Activated T-helper 17 cell treated with anti-CD3 and anti-CD28 coated beads, Interleukin-2, amount 50 U/mL, for 72 hours (primary cell): Measurements from ENCODE around the gene OMP. TPM values are rescaled to one million over a fixed set of nuclear protein-coding genes. Genes with fewer than 3 reads are reported as not detected.

Experiments used
- ATAC-seq: fragments of 150-1000 bp; cut with Tn5 transposase; replicated peaks from 2 replicates; pipeline ENCODE4 v1.10.0; 2021; ENCODE audit warnings: mild to moderate bottlenecking, moderate library complexity
- H3K27ac Mint-ChIP-seq: one replicate; pipeline ENCODE4 v1.8.0; 2022; ENCODE audit warnings: mixed read lengths
- H3K27me3 Mint-ChIP-seq: one replicate; pipeline ENCODE4 v1.8.0; 2022; ENCODE audit warnings: mixed read lengths
- H3K36me3 Mint-ChIP-seq: one replicate; pipeline ENCODE4 v1.8.0; 2022; ENCODE audit warnings: low read depth, mild to moderate bottlenecking, mixed read lengths
- H3K4me1 Mint-ChIP-seq: one replicate; pipeline ENCODE4 v1.8.0; 2022; ENCODE audit warnings: mixed read lengths
- H3K4me3 Mint-ChIP-seq: one replicate; pipeline ENCODE4 v1.8.0; 2022; ENCODE audit warnings: mild to moderate bottlenecking, mixed read lengths
- H3K9me3 Mint-ChIP-seq: one replicate; pipeline ENCODE4 v1.8.0; 2022; ENCODE audit warnings: mixed read lengths
- total RNA-seq, 2 donors: library from RNA; stranded (reverse); gene quantifications; one replicate each; pipeline ENCODE4 v1.2.3, GENCODE V29; 2022

Gene OMP
- total RNA-seq, 2 donors from 2014 or later, result not detected

DNA sequence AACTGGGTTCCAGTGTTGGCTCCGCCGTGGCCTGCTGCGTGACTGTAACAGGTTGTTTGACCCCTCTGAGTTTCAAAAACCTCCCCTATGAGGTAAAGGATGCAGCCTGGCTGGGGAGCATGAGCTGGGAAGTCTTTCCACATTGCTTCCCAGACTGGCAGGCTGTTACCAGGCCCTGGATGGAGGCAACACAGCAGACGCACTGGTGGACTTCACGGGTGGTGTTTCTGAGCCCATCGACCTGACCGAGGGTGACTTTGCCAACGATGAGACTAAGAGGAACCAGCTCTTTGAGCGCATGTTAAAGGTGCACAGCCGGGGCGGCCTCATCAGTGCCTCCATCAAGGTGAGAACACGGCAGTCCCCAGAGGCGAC is 11.4 kb downstream of the OMP start:
- H3K4me3 Mint-ChIP-seq, result no peak overlapping the region
- no peak overlapping the region for H3K27ac Mint-ChIP-seq
- no peaks in the 10 kb centered on the region for H3K27me3 Mint-ChIP-seq
- no peaks in the 10 kb centered on the region for H3K36me3 Mint-ChIP-seq
- no peaks in the 10 kb centered on the region for H3K9me3 Mint-ChIP-seq
- H3K4me1 Mint-ChIP-seq, result no peaks in the 10 kb centered on the region
- no peak for ATAC-seq

DNA sequence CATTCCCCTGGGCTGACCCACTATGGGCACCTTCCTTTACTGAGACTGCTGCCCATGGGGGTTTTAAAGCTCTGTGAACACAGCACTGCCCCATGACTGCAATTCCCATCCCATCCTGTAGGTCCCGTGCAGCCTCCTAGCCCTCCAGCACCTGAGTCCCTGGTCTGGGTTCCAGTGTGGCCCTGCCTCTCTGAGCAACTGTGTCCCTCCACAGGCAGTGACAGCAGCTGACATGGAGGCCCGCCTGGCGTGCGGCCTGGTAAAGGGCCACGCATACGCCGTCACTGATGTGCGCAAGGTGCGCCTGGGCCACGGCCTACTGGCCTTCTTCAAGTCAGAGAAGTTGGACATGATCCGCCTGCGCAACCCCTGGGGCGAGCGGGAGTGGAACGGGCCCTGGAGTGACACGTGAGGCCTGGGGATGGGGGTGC is 12.6 kb downstream of the OMP start:
- H3K9me3 Mint-ChIP-seq, result no peaks in the 10 kb centered on the region
- no peaks in the 10 kb centered on the region for H3K4me1 Mint-ChIP-seq
- ATAC-seq, result no peak
- H3K27ac Mint-ChIP-seq, result no peak overlapping the region
- no peaks in the 10 kb centered on the region for H3K27me3 Mint-ChIP-seq
- H3K4me3 Mint-ChIP-seq, result no peak overlapping the region
- H3K36me3 Mint-ChIP-seq, result no peaks in the 10 kb centered on the region

DNA sequence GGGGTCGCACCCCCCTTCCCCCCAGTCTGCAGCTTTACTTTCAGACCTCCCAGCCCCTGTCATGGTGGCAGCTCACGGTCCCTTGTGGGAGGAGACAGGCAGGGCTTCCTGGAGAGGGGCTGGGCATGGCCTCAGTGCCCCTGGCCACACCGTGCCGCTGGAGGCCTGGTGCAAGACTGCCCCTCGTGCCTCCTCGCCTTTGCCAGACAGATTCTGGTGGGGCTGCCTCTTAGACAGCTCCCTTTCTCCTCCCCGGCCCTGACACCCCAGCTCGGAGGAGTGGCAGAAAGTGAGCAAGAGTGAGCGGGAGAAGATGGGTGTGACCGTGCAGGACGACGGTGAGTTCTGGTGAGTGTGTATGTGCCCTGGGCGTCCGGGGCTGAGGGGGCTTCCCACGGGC is 13.3 kb downstream of the OMP start:
- H3K4me3 Mint-ChIP-seq, result no peak overlapping the region
- H3K36me3 Mint-ChIP-seq, result no peaks in the 10 kb centered on the region
- ATAC-seq, result no peak
- H3K9me3 Mint-ChIP-seq, result no peaks in the 10 kb centered on the region
- no peaks in the 10 kb centered on the region for H3K4me1 Mint-ChIP-seq
- H3K27ac Mint-ChIP-seq, result no peak overlapping the region
- H3K27me3 Mint-ChIP-seq, result no peaks in the 10 kb centered on the region

DNA sequence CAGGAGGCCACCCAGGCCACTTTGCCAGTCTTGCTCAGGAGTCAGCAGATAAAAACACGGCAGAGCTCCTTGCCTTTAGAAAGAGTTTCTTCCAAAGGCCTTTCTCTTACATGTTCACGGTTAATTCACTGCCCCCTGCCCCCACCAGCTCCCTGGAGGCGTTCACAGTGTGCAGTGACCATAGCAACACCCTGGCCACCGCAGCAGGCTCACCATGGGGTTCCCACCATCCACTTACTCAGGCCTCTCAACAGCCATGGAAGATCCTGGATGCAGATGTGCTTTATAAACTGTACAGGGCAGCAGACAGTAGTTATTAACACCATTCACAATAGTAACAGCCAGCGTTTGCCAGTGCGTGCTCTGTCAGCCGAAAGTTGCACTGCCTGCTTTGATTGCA is 14.9 kb downstream of the OMP start:
- no peaks in the 10 kb centered on the region for H3K4me1 Mint-ChIP-seq
- no peaks in the 10 kb centered on the region for H3K9me3 Mint-ChIP-seq
- no peak overlapping the region for H3K27ac Mint-ChIP-seq
- no peaks in the 10 kb centered on the region for H3K36me3 Mint-ChIP-seq
- H3K27me3 Mint-ChIP-seq, result no peaks in the 10 kb centered on the region
- no peak overlapping the region for H3K4me3 Mint-ChIP-seq
- ATAC-seq, result no peak

DNA sequence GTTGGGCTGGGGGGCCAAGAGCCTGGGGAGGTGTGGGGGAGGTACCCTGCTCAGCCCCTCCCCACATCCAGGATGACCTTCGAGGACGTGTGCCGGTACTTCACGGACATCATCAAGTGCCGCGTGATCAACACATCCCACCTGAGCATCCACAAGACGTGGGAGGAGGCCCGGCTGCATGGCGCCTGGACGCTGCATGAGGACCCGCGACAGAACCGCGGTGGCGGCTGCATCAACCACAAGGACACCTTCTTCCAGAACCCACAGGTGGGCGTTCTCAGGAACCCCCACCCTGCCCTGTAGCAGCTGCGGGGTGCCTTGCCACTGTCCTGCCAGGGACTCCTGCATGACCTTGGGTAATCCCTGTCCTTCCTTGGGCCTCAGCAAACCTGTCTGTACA is 15.4 kb downstream of the OMP start:
- no peak for ATAC-seq
- H3K27me3 Mint-ChIP-seq, result no peaks in the 10 kb centered on the region
- H3K27ac Mint-ChIP-seq, result no peak overlapping the region
- no peak overlapping the region for H3K4me3 Mint-ChIP-seq
- no peaks in the 10 kb centered on the region for H3K36me3 Mint-ChIP-seq
- no peaks in the 10 kb centered on the region for H3K9me3 Mint-ChIP-seq
- no peaks in the 10 kb centered on the region for H3K4me1 Mint-ChIP-seq

DNA sequence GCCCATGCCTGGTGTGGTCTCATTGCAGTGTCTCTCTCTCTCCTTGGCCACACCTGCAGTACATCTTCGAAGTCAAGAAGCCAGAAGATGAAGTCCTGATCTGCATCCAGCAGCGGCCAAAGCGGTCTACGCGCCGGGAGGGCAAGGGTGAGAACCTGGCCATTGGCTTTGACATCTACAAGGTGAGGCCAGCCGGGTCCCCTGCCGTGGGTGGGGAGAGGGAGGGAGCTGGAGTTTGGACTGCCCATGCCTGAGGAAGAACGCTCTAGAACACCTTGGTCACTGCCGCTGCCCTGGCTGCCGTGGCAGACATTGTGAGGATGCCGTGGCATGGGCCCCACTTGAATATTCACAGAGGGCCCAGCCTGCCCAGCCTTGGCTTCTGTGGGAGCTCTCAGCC is 16.3 kb downstream of the OMP start:
- Mint-ChIP-seq H3K27me3 (no peaks in the 10 kb centered on the region), H3K4me1 (no peaks in the 10 kb centered on the region), H3K4me3 (no peak overlapping the region), H3K36me3 (no peaks in the 10 kb centered on the region), H3K9me3 (no peaks in the 10 kb centered on the region), H3K27ac (no peak overlapping the region)
- no peak for ATAC-seq

DNA sequence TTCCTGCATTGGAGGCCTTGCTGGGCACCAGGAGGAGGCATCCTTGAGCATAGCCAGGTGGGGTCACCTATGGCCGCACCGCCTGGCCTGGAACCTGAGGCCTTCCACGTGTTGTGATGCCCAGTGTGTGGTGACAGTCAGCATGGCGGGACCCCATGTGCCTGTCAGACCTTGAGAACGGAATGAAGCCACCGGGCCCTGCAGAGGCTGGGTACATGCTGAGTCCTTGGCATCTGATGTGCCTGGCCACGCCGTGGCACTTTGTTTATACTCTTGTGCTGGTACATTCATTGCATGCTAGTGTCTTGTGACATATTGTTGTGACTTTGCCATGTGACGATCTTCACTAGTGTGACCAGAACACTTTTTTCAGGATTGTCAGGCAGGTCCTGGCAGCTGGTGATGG is 16.9 kb downstream of the OMP start:
- no peak for ATAC-seq
- Mint-ChIP-seq H3K36me3 (no peaks in the 10 kb centered on the region), H3K9me3 (no peaks in the 10 kb centered on the region), H3K27ac (no peak overlapping the region), H3K27me3 (no peaks in the 10 kb centered on the region), H3K4me1 (no peaks in the 10 kb centered on the region), H3K4me3 (no peak overlapping the region)

DNA sequence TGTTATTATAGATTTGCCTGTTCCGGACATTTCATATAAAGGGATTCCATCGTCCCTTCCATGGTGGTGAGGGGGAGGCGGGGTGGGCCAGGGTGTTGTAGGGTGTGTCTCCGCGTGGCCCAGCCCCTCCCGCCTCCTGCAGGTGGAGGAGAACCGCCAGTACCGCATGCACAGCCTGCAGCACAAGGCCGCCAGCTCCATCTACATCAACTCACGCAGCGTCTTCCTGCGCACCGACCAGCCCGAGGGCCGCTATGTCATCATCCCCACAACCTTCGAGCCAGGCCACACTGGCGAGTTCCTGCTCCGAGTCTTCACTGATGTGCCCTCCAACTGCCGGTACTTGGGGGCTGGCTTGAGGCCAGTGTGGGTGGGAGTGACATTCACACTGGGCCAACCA is 17.9 kb downstream of the OMP start:
- Mint-ChIP-seq H3K9me3 (no peaks in the 10 kb centered on the region), H3K27me3 (no peaks in the 10 kb centered on the region), H3K27ac (no peak overlapping the region), H3K4me3 (no peak overlapping the region), H3K36me3 (no peaks in the 10 kb centered on the region), H3K4me1 (no peaks in the 10 kb centered on the region)
- no peak for ATAC-seq

DNA sequence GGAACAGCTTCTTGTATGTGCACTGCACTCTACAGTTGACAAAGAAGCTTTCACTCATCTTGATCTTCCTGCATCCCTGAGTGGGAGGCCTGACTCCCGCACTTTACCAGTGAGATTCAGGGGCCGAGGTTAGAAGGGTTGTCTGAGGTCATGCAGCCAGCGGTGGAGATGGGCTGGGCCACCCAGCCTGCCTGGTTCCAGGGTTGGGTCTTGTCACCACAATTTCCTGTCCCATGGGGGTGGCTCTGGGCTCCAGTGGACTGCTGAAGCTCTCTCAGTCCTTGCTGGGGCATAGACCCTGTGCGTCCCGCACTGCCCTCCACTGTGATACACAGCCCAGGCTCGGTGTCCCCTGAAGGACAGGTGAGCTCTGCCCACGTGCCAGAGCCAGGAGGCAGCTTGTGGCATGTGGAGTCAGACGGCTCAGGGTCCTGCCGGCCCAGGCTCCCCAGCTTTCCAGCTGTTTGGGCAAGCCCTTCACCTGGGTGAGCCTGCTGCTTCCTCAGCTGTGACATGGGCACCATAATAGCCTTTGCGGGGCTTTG is 18.5 kb downstream of the OMP start:
- H3K36me3 Mint-ChIP-seq, result no peaks in the 10 kb centered on the region
- H3K27ac Mint-ChIP-seq, result no peak overlapping the region
- no peaks in the 10 kb centered on the region for H3K4me1 Mint-ChIP-seq
- no peak for ATAC-seq
- no peaks in the 10 kb centered on the region for H3K27me3 Mint-ChIP-seq
- H3K9me3 Mint-ChIP-seq, result no peaks in the 10 kb centered on the region
- no peak overlapping the region for H3K4me3 Mint-ChIP-seq

DNA sequence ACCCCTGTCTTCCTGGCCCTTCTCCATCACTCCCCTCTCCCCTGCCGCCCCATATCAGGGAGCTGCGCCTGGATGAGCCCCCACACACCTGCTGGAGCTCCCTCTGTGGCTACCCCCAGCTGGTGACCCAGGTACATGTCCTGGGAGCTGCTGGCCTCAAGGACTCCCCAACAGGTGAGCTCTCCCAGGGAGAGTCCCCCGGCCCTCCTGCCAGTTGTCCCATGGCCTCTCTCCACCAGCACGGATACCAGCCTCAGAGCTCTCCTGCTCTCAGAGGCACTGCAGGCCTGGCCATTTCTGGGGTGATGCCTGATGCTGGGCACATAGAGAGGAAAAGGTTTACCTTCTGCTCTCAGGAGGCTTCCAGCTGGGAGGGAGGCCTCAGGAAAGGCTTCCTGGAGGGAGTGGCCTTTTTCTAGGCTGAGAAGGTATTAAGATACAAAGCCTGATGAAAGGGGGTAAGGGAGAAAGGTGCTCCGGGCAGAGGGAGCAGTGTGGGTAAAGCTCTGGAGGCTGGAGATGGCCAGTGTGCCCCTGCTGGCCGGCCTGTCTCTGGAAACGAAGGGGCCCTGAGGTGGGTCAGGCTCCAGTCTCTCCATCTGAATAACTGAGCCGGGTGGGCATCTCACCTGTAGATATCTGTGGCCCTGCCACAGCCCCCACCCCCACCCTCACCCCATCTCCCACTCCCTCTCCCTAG is 19.4 kb downstream of the OMP start:
- H3K4me1 Mint-ChIP-seq, result no peaks in the 10 kb centered on the region
- H3K9me3 Mint-ChIP-seq, result no peaks in the 10 kb centered on the region
- H3K27me3 Mint-ChIP-seq, result no peaks in the 10 kb centered on the region
- no peak overlapping the region for H3K27ac Mint-ChIP-seq
- H3K4me3 Mint-ChIP-seq, result no peak overlapping the region
- no peaks in the 10 kb centered on the region for H3K36me3 Mint-ChIP-seq
- ATAC-seq, result no peak

DNA sequence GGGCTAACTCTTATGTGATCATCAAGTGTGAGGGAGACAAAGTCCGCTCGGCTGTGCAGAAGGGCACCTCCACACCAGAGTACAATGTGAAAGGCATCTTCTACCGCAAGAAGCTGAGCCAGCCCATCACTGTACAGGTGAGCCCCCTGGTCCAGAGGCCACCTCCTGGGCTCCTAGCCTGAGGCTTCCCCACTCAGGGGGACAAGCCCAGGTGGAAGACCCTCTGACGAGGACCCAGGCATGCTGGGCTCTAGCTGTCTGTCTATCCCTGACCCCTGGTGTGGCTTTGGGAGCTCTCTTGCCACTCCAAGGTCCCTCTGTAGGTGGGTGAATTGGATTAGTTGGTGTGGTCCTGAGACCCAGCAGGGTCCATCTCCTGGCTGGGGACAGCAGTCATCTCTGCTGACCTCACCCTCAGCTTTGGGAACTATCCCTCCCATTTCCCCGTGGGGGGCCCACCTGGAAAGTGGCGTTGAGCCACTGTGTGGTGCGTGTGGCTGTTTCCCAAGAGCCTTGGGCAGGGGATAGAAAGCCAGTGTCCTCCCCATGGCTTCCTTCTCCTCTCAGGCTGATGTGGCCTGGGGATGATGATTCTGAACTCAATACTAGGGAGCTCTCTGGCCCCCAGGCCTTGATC is 20.1 kb downstream of the OMP start:
- no peaks in the 10 kb centered on the region for H3K9me3 Mint-ChIP-seq
- H3K27me3 Mint-ChIP-seq, result no peaks in the 10 kb centered on the region
- peak overlapping the region; percentile 56 for H3K27ac Mint-ChIP-seq
- ATAC-seq, result no peak
- no peak overlapping the region for H3K4me3 Mint-ChIP-seq
- peaks cover 4% of the 10 kb centered on the region for H3K4me1 Mint-ChIP-seq
- no peaks in the 10 kb centered on the region for H3K36me3 Mint-ChIP-seq

DNA sequence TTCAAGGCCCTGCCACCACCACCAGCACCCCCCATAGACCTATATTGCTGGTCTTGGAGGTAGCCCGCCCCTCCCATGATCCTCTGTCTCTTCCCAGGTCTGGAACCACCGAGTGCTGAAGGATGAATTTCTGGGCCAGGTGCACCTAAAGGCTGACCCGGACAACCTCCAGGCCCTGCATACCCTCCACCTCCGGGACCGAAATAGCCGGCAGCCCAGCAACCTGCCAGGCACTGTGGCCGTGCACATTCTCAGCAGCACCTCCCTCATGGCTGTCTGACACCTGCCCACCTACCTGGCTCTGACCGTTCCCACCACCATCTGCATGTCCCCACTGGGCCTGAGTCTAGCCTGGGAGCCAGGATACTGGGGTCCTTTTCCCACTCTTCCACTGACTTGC is 21.0 kb downstream of the OMP start:
- peaks cover 9% of the 10 kb centered on the region for H3K4me1 Mint-ChIP-seq
- H3K4me3 Mint-ChIP-seq, result no peak overlapping the region
- ATAC-seq, result no peak

DNA sequence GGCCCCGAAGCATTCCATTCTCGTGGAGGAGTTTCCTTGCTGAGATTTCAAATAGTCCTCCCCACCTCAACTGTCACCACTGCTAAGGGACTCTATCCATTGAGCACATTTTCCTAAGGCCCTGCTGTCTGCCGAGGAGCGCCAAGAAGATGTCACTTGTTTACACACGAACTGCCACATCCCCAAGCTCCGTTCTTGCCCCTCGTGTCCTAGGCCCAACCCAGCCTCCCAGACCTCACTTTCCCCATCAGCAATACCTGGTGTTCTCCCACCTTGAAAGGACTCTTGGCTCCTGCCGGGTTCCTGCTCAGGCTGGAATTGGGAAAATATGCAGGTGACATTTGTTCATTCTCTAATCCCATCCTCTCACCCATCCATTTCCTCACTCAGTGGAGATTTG is 21.4 kb downstream of the OMP start:
- Mint-ChIP-seq H3K27ac (no peak overlapping the region), H3K36me3 (no peaks in the 10 kb centered on the region), H3K4me3 (no peak overlapping the region), H3K9me3 (no peaks in the 10 kb centered on the region), H3K27me3 (no peaks in the 10 kb centered on the region), H3K4me1 (peaks cover 9% of the 10 kb centered on the region)
- ATAC-seq, result no peak

More for the DNA sequence above, 21.0 kb downstream of the OMP start:
- Mint-ChIP-seq H3K36me3 (no peaks in the 10 kb centered on the region), H3K9me3 (no peaks in the 10 kb centered on the region), H3K27ac (no peak overlapping the region), H3K27me3 (no peaks in the 10 kb centered on the region)

DNA sequence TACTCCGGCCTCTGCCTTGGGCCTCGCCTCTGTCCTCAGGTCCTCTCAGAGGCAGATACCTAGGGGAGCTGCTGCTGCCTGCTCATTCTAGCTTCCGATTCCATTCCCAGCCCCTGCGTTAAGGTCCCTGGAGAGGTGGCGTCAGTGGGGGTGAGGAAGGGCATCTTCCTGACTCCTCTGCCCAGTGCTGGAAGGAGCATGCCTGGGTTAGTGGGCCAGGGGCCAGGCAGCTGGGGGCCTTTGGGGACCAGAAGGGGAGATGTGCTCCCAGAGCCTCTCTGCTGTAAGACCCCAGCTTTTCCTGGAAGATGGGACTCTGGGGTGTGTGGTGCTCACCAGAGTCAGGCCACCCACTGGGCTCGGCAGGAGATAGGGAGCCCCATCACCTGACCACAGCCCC is 21.8 kb downstream of the OMP start:
- H3K27ac Mint-ChIP-seq, result no peak overlapping the region
- no peak overlapping the region for H3K4me3 Mint-ChIP-seq
- H3K4me1 Mint-ChIP-seq, result peaks cover 9% of the 10 kb centered on the region
- H3K27me3 Mint-ChIP-seq, result no peaks in the 10 kb centered on the region
- H3K9me3 Mint-ChIP-seq, result no peaks in the 10 kb centered on the region
- no peak for ATAC-seq
- no peaks in the 10 kb centered on the region for H3K36me3 Mint-ChIP-seq

DNA sequence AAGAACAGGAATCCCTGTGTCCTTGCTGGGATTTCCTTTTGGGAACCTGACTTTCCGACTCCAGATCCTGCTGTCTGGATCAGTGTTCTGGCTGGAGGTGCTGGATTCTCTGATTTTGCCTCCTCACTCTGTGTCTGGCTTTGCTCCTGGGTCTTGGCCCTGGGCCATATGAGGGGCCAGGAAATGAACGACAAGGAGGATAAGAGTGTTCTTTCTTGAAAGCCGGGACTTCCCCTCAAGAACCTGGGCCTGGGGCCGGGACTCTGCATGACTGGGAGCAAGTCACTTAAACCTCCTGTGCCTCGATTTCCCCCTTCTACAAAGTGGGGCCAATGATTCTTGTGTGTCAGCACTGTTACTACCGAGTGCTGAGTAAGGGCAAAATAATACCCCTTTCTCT is 22.6 kb downstream of the OMP start:
- H3K27me3 Mint-ChIP-seq, result no peaks in the 10 kb centered on the region
- no peak for ATAC-seq
- no peaks in the 10 kb centered on the region for H3K9me3 Mint-ChIP-seq
- H3K36me3 Mint-ChIP-seq, result no peaks in the 10 kb centered on the region
- no peak overlapping the region for H3K27ac Mint-ChIP-seq
- H3K4me3 Mint-ChIP-seq, result no peak overlapping the region
- peaks cover 9% of the 10 kb centered on the region for H3K4me1 Mint-ChIP-seq
